GM19328 (cell line): ENCODE measurements around the gene FGD3.

Experiments
- ATAC-seq: cut with Tn5 transposase; IDR thresholded peaks from one replicate; pipeline ENCODE4 v1.9.1; 2021; ENCODE audit warnings: mild to moderate bottlenecking, moderate library complexity; ENCODE audit not compliant: unreplicated experiment

FGD3 gene

DNA sequence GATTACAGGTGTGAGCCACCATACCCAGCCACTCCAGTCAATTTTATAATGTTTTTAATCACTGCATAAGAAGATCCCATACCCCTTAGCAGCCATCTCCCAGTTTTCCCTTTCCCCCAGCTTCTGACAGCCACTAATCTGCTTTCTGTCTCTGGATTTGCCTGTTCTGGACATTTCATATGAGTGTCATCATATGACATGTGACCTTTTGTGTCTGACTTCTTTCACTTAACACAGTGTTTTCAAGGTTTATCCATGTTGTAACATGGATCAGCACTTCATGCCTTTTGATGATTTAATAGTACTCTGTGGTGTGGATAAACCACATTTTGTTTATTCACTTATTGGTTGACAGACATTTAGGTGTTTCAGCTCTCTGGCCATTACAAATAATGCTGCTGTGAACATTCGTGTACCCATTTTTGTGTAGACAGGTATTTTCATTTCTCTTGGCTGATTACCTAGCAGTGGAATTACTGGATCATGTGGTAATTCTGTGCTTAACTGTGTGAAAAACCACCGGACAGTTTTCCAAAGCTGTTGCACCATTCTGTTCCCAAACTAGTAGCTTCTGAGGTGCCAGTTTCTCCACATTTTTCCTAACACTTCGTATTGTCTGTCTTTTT, 119.8 kb downstream of the FGD3 start:
- ATAC-seq, result no peak

DNA sequence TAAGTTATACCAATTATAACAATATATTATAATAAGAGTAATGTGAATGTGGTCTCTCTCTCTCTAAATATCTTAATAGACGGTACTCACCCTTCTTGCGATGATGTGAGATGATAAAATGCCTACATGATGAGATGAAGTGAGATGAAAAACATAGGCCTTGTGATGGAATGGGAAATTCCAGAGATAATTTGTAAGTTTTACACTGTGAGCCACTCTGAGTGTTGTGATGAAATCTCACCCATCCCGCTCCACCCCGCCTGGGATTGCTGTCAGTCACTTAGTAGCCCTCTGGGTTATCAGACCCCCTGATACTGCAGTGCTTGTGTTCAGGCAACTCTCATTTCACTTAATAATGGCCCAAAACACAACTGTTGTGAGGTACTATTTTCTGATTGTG, 121.6 kb downstream of the FGD3 start:
- ATAC-seq, result no peak

DNA sequence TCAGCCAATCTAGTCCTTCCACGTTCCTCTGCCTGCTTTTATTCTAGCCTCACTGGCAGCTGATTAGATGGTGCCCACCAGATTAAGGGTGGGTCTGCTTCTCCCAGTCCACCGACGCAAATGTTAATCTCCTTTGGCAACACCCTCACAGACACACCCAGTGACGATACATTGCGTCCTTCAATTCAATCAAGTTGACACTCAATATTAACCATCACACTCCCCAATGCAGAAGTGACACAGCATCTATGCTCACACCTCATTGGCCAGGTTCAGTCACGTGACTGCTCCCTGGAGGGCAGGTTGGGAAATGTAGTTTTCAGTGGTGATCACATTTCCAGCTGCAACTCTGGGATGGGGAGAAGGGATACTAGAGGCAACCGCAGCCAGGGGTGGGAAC, 124.1 kb downstream of the FGD3 start:
- no peak for ATAC-seq

DNA sequence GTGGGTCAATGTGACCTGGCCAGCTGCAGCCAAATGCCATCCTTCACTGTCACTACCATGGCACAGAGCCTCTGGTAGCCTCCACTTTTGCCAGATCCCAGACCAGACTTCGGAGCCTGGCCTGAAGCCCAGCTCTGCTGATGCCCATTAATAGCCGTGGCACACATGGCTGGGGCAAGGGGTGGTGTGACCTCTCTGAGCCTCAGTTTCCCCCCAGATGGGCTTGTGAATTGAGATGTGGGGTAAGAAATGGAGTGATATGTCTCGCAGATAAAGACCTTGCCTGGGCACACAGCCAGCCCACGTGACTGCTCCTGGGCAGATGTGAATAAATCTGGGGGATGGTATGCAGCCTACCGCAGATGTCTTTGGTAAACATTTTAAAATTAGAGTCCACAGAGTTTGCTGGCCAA, 125.1 kb downstream of the FGD3 start:
- no peak for ATAC-seq

DNA sequence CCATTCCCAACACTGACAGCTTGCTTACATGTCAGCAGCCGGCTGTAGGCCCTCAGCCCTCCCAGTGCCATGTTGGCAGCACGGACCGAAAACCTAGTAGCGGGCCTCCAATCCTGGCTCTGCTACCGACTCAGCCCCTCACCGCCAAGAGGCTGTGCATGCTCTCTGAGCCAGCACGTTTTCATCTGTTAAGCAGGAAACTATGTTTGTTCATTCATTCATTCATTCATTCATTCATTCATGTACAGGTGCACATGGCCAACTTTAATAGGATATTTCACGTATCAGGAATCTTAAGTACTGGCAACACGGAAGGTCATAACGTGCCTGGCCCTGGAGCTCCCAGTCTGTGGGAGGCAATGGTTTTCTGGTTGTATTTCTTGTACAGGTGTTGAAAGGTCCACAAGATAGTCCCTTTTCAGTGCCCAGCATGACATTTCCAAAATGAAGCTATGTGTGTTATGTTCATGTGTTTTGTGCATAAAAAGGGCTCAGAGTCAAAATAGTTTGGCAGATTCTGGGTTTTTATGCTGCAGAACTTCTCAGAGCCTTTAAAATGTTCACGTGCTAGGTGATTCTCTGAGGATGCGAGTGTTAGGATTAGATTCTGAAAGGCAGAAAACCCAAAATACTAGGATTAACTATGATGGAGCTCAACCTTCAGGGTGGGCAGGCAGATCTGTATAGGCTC, 128.9 kb downstream of the FGD3 start:
- no peak for ATAC-seq

DNA sequence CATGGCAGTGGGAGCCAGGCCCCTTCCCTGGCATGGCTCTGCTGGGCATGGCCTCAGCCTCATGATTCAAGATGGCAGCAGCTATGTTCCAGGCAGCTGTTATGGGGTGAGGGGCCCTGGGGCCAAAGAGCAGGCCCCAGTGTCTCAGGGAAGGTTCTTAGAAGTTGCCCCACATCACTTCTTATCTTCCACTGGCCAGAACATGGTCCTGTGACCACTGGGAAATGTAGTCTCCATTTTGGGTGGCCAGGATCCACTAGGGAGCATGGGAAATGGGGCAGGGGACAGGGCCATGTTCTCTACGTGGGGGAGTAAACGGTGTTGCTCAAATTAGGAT, 129.4 kb downstream of the FGD3 start:
- no peak for ATAC-seq

DNA sequence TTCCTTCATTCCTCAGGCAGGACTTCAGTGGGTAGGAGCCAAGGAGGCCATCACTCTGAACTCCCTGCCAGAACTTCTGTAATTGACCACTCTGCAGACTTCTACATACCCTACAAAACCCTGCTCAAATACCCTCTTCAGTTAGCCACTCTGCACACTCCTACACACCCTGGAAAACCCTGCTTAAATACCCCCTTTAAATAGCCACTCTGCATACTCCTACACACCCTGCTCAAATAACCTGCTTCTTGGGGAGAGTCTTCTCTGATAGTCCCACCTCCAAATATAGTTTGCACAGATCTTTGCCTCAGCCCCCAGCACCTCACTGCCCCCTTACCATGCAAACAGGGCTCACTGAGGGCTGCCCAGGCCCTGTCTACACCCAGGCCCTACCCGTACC, 130.0 kb downstream of the FGD3 start:
- ATAC-seq, result no peak

DNA sequence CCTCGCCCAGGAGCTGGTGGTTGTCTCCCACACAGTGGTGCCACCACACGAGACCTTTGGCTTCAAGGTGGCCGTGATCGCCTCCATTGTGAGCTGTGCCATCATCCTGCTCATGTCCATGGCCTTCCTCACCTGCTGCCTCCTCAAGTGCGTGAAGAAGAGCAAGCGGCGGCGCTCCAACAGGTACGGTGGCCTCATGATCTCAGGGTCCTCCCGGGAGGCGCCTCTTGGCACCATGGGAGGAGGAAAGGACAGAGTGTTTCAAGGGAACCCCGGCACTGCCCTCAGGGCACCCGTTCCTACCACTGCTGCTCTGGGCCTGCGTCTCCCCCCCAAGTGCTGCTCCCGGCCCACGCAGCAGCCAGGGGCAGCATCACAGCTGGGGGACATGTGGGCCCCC, 130.5 kb downstream of the FGD3 start:
- no peak for ATAC-seq

DNA sequence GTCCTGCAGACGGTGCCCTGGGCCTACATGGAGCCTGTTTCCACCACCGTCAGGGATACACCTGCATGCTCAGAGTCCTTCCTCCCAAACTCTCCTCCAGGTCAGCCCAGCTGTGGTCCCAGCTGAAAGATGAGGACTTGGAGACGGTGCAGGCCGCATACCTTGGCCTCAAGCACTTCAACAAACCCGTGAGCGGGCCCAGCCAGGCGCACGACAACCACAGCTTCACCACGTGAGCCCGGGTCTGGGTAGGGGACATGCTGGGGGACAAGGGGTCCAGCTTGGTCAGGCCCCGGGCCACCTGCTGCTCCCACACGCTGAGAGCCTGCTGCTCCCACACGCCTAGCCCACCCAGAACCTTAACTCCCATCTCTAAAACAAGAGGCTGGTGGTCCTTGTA, 132.0 kb downstream of the FGD3 start:
- no peak for ATAC-seq

DNA sequence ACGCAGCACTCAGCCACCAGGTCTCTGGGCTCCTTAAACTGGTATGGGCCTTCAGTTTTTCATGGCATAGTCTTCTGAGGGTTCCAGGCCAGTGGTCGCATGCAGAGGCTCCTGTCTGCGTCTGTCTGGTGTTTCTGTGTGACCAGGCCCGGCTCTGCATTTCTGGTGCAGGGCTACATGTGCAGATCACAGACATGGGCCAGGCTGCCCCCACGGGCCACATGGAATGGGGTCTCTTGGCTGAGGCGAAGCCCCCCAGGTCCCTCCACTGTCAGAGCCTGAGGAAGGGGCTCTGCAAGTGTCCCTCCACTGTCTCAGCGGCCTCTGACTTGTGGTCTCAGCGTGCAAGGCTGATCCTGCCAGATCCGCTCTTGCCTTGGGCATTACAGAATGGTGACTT, 133.1 kb downstream of the FGD3 start:
- ATAC-seq, result no peak

DNA sequence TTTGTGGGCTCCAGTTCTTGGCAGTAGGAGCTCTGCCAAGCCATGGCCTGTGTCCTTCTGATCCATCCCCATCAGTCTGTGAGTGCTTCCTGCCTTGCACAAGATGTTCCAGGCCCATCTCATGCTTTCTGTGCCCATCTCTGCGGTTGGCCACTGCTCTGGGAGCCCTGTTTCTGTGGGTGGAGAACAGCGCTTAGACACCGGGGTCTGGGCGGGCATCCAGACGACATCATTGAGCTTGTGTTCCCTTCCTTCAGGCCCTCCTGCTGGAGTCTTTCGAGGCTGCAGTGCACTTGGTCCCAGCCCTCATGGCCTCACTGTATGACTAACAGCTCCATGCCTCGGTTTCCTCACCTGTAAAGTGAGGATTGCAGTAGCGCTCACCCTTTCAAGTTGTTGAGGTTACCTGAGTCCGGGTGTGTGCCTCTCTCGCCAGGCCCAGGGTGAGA, 133.8 kb downstream of the FGD3 start:
- no peak for ATAC-seq

DNA sequence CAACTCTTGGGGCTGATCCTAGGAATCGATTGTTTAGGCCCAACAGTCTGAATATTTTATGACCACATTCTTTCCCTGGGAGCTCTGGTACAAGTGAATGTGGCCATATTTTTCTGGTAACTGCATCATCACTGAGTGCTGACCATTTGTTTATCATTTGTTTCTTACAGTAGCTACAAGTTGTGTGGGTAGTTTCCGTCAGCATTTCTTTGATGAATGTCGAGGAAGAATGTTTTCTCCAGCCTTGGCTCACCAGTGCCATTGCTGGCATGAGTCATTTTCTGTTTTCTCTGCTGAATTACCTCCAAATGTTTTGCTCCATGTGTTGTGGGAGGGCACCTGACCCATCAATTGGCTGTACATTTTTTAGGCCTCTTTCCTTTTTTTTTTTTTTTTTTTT, 134.6 kb downstream of the FGD3 start:
- ATAC-seq, result no peak

DNA sequence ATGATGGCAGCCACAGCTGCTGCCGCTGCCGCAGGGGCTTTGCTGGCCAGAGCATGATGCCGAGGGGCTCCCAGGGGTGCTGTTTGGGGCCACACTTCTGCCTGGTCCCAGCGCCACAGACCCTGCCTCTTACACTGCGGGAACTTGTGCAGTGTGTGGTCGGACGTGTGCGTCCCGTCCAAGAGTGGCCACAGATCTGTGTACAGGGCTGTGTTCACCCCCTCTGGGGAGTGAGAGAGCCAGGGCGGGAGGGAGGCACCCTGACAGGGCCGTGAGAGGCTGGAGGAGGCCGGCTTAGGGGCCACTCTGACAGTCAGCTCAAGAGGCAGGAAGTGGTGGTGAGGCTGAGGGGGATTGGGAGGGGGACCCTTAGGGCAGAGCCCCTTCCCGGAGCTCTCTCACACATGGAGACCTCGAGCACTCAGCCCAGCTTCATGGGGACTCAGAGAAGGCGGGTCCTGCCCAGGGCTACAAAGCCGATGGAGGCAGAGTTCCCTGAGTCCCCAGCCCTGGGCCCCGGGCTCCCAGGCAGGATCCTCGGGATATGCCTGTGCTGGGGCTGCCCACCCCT, 135.6 kb downstream of the FGD3 start:
- no peak for ATAC-seq

DNA sequence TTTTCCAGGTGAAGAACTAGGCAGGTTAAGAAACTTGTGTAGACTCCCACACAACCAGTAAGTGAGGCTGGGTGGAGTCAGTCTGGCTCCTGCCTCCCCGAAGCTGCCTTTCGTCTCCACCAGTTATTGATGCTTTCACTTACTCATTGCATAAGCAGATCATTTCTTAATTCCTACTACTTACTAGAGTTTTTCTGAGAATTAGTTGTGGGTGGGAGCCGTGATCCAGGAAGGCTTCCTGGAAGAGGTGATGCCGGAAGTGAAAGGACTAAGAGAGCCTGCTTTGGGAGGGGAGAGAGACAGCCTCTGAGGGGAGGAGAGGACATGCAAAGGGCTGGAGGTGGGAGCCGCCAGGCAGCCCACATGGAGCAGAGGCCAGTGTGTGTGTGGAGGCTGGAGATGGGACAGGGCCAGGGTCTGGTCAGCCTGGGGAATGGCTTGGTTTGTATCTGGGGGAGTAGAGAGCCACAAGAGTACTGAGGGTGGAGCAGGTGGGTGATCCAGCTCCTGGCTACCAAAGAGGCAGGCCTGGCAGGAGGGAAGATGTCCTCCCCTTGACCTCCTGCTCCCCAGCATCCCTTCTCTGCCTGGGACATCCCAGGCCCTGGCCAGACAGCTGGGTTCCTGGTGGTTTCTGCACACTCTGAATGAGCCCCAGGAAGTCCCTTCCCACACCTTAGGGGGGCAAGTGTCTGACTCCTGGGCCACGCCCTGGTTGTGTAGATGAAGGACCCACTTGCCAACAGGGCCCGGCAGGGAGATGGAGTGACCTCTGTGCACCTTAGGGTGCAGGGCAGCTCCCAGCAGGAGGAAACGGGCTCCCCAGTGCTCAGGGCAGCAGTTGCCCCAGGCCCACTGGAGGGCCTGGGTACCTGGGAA, 136.5 kb downstream of the FGD3 start:
- ATAC-seq, result no peak

DNA sequence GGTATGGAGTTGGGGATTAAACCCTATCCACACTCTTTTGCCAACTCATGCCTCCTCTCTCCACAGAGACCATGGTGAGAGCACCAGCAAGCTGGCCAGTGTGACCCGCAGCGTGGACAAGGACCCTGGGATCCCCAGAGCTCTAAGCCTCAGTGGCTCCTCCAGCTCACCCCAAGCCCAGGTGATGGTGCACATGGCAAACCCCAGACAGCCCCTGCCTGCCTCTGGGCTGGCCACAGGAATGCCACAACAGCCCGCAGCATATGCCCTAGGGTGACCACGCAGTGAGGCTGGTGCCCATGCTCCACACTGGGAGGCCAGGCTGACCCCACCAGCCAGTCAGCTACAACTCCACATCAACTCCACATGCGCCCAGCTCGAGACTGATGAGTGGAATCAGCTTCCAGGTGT, 137.2 kb downstream of the FGD3 start:
- ATAC-seq, result no peak

DNA sequence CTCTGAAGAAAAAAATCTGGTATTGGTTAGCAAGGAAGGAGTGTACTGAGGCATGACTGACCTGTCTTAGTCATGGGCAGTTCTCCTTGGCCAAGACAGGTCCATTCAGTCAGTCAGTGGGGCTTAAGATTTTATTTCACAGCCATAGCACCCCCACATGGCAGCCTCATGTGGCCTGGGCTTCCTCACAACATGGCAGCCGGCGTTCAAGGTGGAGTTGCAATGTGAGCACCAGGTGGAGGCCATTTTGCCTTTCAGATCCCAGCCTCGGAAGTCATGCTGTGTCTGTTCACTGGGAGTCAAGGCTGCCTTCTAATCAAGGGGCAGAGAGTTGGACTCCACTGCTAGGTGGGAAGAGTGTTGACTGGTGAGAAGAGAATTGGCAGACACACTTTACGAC, 138.4 kb downstream of the FGD3 start:
- no peak for ATAC-seq
